ENCODE results near the gene ZNF740.
"Not testable (repeated sequence)": the region's sequence is repeated elsewhere in the genome, so short reads cannot be mapped to it uniquely, and the experiment has no call there.

Gene ZNF740

DNA sequence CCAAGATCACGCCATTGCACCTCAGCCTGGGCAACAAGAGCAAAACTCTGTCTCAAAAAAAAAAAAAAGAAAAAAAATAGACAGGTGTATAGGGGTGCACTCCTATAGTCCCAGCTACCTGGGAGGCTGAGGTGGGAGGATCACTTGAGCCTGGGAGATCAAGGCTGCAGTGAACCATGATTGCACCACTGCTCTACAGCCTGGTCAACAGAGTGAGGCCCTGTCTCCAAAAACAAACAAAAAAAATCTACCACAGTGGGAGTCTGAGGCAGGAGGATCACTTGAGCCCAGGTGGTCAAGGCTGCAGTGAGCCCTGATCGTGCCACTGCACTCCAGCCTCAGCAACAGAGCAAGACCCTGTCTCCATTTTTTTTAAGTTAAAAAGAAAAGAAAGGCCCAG is 17.5 kb upstream of the ZNF740 start:
- ATAC-seq (ENCODE audit: low read depth); H3K4me1 Mint-ChIP-seq; H3K4me3 Mint-ChIP-seq; DNase-seq (ENCODE audit: low spot score in 2 of 2); H3K9me3 Mint-ChIP-seq; H3K36me3 Mint-ChIP-seq; H3K27ac Mint-ChIP-seq; H3K27me3 Mint-ChIP-seq: not testable (repeated sequence)

DNA sequence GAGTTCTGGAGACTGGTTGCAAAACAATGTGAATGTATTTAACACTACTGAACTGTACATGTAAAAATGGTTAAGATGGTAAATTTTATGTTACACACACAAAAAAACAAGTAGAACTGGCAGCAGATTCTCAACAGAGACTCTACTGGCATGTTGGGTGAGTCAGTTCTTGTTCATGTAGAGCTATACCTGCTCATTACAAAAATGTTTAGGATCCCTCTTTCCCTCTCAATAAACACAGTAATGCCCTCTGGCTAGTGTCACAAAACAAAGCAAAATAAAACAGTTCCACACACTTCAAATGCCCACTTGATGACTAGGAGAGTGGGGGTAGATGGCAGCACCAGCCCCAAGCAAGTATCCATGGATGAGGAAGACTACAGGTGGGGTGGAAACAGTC is 13.7 kb upstream of the ZNF740 start:
- ATAC-seq (ENCODE audit: low read depth) (no peak), DNase-seq (ENCODE audit: low spot score in 2 of 2) (no peak)
- H3K27ac Mint-ChIP-seq: no peak overlapping the region
- H3K4me3 Mint-ChIP-seq: no peak overlapping the region
- H3K27me3 Mint-ChIP-seq: no peaks in the 10 kb centered on the region
- H3K36me3 Mint-ChIP-seq: peaks cover 7% of the 10 kb centered on the region
- no peaks in the 10 kb centered on the region for H3K9me3 Mint-ChIP-seq
- H3K4me1 Mint-ChIP-seq: no peaks in the 10 kb centered on the region

- H3K9me3 Mint-ChIP-seq: no peaks in the 10 kb centered on the region
- H3K36me3 Mint-ChIP-seq: peaks cover 9% of the 10 kb centered on the region
- no peak overlapping the region for H3K4me3 Mint-ChIP-seq
- H3K27ac Mint-ChIP-seq: no peak overlapping the region
- H3K4me1 Mint-ChIP-seq: no peaks in the 10 kb centered on the region
- ATAC-seq (ENCODE audit: low read depth) (no peak), DNase-seq (ENCODE audit: low spot score in 2 of 2) (no peak)
- H3K27me3 Mint-ChIP-seq: no peaks in the 10 kb centered on the region
Observed at GRCh38 chr12:53169644-53170043, 10.9 kb upstream of the ZNF740 start.

- H3K4me1 Mint-ChIP-seq: no peaks in the 10 kb centered on the region
- ATAC-seq (ENCODE audit: low read depth) (no peak), DNase-seq (ENCODE audit: low spot score in 2 of 2) (no peak)
- no peaks in the 10 kb centered on the region for H3K27me3 Mint-ChIP-seq
- no peaks in the 10 kb centered on the region for H3K9me3 Mint-ChIP-seq
- no peak overlapping the region for H3K27ac Mint-ChIP-seq
- H3K4me3 Mint-ChIP-seq: no peak overlapping the region
- H3K36me3 Mint-ChIP-seq: peaks cover 9% of the 10 kb centered on the region
Observed at GRCh38 chr12:53170215-53170614, 10.3 kb upstream of the ZNF740 start.

DNA sequence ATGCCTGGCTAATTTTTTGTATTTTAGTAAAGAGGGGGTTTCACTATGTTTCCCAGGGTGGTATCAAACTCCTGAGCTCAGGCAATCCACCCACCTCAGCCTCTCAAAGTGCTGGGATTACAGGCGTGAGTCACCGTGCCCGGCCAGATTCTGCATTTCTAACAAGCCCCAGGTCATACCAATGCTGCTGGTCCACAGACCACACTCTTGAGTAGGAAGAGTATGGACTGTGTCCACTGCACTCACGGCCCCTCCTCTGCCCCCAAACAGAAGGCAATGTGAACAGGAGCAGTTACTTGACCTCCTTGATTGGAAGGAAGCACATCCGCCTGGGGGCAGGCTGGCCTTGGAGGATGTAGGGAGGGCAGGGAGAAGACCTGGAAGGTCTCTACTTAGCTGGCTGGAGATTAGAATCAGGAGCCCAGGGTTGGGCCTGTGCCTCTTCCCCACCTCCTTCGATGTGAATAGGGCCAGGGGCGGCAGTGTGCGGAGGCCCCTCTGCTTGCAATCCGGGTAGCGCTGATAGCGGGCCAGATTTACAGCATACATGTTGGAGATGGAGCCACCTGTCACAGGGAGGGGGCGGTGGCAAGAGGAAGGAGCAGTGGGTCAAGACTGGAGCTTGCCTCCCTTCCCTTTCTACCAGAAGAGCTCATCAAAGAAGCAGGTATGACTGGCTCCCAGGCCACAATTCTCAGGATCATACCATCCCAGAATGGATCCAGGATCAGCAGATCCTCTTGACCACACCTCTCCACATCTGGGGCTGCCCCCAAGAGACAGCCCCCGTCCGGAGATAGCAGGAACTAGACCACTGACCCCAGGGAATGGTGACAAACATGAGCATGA is 9.4 kb upstream of the ZNF740 start:
- Mint-ChIP-seq H3K27me3 (no peaks in the 10 kb centered on the region), H3K4me1 (no peaks in the 10 kb centered on the region), H3K36me3 (peaks cover 9% of the 10 kb centered on the region), H3K4me3 (no peak overlapping the region), H3K9me3 (no peaks in the 10 kb centered on the region), H3K27ac (no peak overlapping the region)
- ATAC-seq (ENCODE audit: low read depth): no peak
- no peak for DNase-seq (ENCODE audit: low spot score in 2 of 2)

DNA sequence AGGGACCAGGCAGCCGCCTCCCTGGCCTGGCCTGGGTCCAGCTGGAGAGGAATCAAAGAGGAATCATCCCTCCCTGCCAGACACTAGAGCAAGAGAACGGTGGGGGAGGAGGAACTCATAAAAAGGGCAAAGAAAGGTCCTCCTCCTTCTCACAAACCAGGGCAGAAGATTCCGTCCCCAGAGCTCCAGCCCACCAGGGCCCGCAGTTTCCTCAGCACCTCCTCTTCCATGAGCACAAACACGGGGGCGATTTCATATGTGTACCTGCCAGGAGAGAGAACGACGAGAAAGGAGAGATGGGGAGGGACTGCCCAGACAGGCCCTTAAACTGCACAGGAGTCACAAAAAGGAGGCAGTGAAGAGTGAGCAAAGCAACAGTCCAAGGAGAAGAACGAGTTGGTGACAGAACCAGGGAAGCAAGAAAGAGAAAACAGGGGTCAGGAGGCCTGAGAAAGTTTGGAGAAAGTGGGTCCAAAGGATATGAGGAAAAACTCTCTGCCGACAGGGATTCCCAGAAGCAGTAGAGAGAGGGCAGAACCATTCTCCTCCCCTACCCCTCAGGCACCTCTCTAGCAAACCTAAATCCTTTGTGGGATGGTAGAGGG is 8.7 kb upstream of the ZNF740 start:
- Mint-ChIP-seq H3K27me3 (no peaks in the 10 kb centered on the region), H3K4me3 (no peak overlapping the region), H3K9me3 (no peaks in the 10 kb centered on the region), H3K27ac (no peak overlapping the region), H3K36me3 (peaks cover 9% of the 10 kb centered on the region), H3K4me1 (no peaks in the 10 kb centered on the region)
- no peak for DNase-seq (ENCODE audit: low spot score in 2 of 2)
- ATAC-seq (ENCODE audit: low read depth): no peak

- Mint-ChIP-seq H3K27me3 (no peaks in the 10 kb centered on the region), H3K4me3 (no peak overlapping the region), H3K9me3 (no peaks in the 10 kb centered on the region), H3K36me3 (peaks cover 9% of the 10 kb centered on the region), H3K4me1 (no peaks in the 10 kb centered on the region), H3K27ac (no peak overlapping the region)
- DNase-seq (ENCODE audit: low spot score in 2 of 2): no peak
- ATAC-seq (ENCODE audit: low read depth): no peak
Observed at GRCh38 chr12:53172352-53172751, 8.2 kb upstream of the ZNF740 start.

GRCh38 chr12:53173085-53173715 is 7.3 kb upstream of the ZNF740 start:
- Mint-ChIP-seq H3K9me3 (no peaks in the 10 kb centered on the region), H3K36me3 (peaks cover 9% of the 10 kb centered on the region), H3K27me3 (no peaks in the 10 kb centered on the region), H3K4me3 (no peak overlapping the region), H3K27ac (no peak overlapping the region), H3K4me1 (no peaks in the 10 kb centered on the region)
- ATAC-seq (ENCODE audit: low read depth) (no peak), DNase-seq (ENCODE audit: low spot score in 2 of 2) (no peak)

- Mint-ChIP-seq H3K36me3 (peaks cover 4% of the 10 kb centered on the region), H3K9me3 (no peaks in the 10 kb centered on the region), H3K4me1 (peaks cover 6% of the 10 kb centered on the region), H3K27me3 (no peaks in the 10 kb centered on the region), H3K4me3 (no peak overlapping the region), H3K27ac (no peak overlapping the region)
- ATAC-seq (ENCODE audit: low read depth) (no peak), DNase-seq (ENCODE audit: low spot score in 2 of 2) (no peak)
Observed at GRCh38 chr12:53174881-53175491, 5.5 kb upstream of the ZNF740 start.

DNA sequence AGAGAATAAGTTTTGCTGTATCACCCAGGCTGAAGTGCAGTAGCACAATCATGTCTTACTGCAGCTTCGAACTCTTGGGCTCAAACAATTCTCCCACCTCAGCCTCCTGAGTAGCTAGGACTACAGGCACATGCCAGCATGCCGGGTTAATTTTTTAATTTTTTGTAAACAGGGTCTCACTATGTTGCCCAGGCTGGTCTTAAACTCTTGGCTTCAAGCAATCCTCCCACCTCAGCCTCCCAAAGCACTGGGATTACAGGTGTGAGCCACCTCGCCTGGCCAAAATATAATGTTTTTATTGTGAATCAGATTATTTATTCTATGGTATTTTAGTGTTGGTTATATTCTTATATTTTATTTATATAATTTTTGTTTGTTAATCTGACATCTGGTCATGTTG is 3.8 kb upstream of the ZNF740 start:
- Mint-ChIP-seq H3K27ac (no peak overlapping the region), H3K9me3 (no peaks in the 10 kb centered on the region), H3K36me3 (peaks cover 3% of the 10 kb centered on the region), H3K4me3 (no peak overlapping the region), H3K4me1 (peaks cover 15% of the 10 kb centered on the region), H3K27me3 (no peaks in the 10 kb centered on the region)
- DNase-seq (ENCODE audit: low spot score in 2 of 2): no peak
- ATAC-seq (ENCODE audit: low read depth): no peak

DNA sequence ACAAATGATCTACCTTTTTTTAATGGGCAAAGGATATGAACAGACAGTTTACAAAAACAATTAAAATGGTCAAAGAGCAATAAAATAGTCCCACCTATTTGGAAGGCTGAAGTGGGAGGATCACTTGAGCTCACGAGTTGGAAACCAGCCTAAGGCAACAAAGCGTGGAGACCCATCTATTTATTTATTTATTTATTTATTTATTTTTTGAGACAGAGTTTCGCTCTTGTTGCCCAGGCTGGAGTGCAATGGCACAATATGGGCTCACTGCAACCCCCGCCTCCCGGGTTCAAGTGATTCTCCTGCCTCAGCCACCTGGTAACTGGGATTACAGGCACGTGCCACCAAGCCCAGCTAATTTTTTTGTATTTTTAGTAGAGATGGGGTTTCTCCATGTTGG is 3.1 kb upstream of the ZNF740 start:
- peaks cover 21% of the 10 kb centered on the region for H3K4me1 Mint-ChIP-seq
- ATAC-seq (ENCODE audit: low read depth); H3K4me3 Mint-ChIP-seq: not testable (repeated sequence)

DNA sequence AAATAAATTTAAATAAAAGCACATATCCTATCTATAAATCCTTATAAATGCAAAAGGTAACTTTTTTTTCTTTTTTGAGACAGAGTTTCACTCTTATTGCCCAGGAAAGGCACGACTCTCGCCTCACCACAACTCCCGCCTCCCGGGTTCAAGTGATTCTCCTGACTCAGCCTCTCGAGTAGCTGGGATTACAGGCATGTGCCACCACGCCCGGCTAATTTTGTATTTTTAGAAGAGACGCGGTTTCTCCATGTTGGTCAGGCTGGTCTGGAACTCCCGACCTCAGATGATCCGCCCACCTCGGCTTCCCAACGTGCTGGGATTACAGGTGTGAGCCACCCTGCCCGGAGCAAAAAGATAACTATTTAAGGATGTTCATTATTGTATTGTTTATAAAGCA is 1.7 kb upstream of the ZNF740 start:
- H3K27me3 Mint-ChIP-seq, H3K9me3 Mint-ChIP-seq: not testable (repeated sequence)
- H3K4me1 Mint-ChIP-seq: peaks cover 31% of the 10 kb centered on the region

More for the DNA sequence above, 3.1 kb upstream of the ZNF740 start:
- H3K27ac Mint-ChIP-seq; H3K27me3 Mint-ChIP-seq; H3K9me3 Mint-ChIP-seq; H3K36me3 Mint-ChIP-seq; DNase-seq (ENCODE audit: low spot score in 2 of 2): not testable (repeated sequence)

GRCh38 chr12:53179687-53180219 is 769 bp upstream of the ZNF740 start:
- peak overlapping the region; percentile 97 for H3K4me3 Mint-ChIP-seq
- no peaks in the 10 kb centered on the region for H3K27me3 Mint-ChIP-seq
- H3K27ac Mint-ChIP-seq: peak overlapping the region; percentile 94
- DNase-seq (ENCODE audit: low spot score in 2 of 2) (peak in 1 of 2 donors; percentile 45), ATAC-seq (ENCODE audit: low read depth) (peak; percentile 0)
- H3K9me3 Mint-ChIP-seq: no peaks in the 10 kb centered on the region
- H3K4me1 Mint-ChIP-seq: peaks cover 36% of the 10 kb centered on the region
- H3K36me3 Mint-ChIP-seq: peaks cover 6% of the 10 kb centered on the region

More for the DNA sequence above, 1.7 kb upstream of the ZNF740 start:
- not testable (repeated sequence) for H3K36me3 Mint-ChIP-seq; DNase-seq (ENCODE audit: low spot score in 2 of 2); H3K27ac Mint-ChIP-seq; ATAC-seq (ENCODE audit: low read depth); H3K4me3 Mint-ChIP-seq
